GM12878 (cell line): Measurements from ENCODE around the gene MPZL1. TPM values are rescaled to one million over a fixed set of nuclear protein-coding genes. Genes with fewer than 3 reads are reported as not detected.

ENCODE experiments used
- EED ChIP-seq: sonication (generic); IDR thresholded peaks from 2 replicates; pipeline ENCODE4 v1.6.1; 2016; ENCODE audit warnings: antibody characterized with exemption, low read depth
- HDAC2 ChIP-seq: fragments of 200-600 bp; sonication (generic); IDR thresholded peaks from 2 replicates; pipeline ENCODE4 v1.6.1; 2017
- MTA2 ChIP-seq: fragments of 450-650 bp; IDR thresholded peaks from 2 replicates; pipeline ENCODE4 v1.6.1; 2016; ENCODE audit warnings: low read depth, mild to moderate bottlenecking, moderate library complexity
- NBN ChIP-seq: fragments of 450-650 bp; IDR thresholded peaks from 2 replicates; pipeline ENCODE4 v1.6.1; 2016
- POLR2AphosphoS5 ChIP-seq: IDR thresholded peaks from 2 replicates; pipeline ENCODE4 v1.6.1; 2011; ENCODE audit warnings: mild to moderate bottlenecking, low read length, inconsistent platforms
- RELA ChIP-seq: fragments of 450-650 bp; IDR thresholded peaks from 2 replicates; pipeline ENCODE4 v1.8.0; 2014; ENCODE audit warnings: borderline replicate concordance; ENCODE audit not compliant: partially characterized antibody
- SPI1 ChIP-seq: IDR thresholded peaks from 2 replicates; pipeline ENCODE4 v1.6.1; 2011; ENCODE audit warnings: low read depth, mild to moderate bottlenecking, low read length, moderate library complexity, borderline replicate concordance; ENCODE audit not compliant: insufficient read depth
- SREBF1 ChIP-seq: IDR thresholded peaks from 2 replicates; pipeline ENCODE4 v1.6.1; 2012; ENCODE audit warnings: mild to moderate bottlenecking, low read length
- YY1 ChIP-seq: IDR thresholded peaks from 2 replicates; pipeline ENCODE4 v1.6.1; 2011; ENCODE audit warnings: low read depth, mild to moderate bottlenecking, low read length
- ZNF274 ChIP-seq: IDR thresholded peaks from one replicate; pipeline ENCODE4 v1.8.0; 2011; ENCODE audit not compliant: insufficient read length, insufficient read depth
- ZSCAN29 ChIP-seq: fragments of 450-650 bp; IDR thresholded peaks from 2 replicates; pipeline ENCODE4 v1.6.1; 2017; ENCODE audit warnings: mild to moderate bottlenecking, moderate library complexity
- polyA plus RNA-seq, 11 experiments: library from polyadenylated mRNA; depleted of rRNA in 4 of 11; unstranded in 6 of 11; stranded (reverse) in 5 of 11; fragments of >200 nt; fragmentation: Nextera tagmentation in 4 of 11; fragmentation: Illumina TruSeq in 1 of 11; extraction: Ambion mirVana in 4 of 11; extraction: Trizol in 1 of 11; gene quantifications; 1 replicate in 1 of 11; 2 replicates in 10 of 11; pipeline versions ENCODE4 v1.2.1 to v1.2.3, GENCODE V29; 2011 to 2016; ENCODE audit warnings: inconsistent platforms in 2 of 11, missing spikeins in 2 of 11, low read depth in 1 of 11
- total RNA-seq, 4 experiments: library from RNA; depleted of rRNA in 3 of 4; stranded (reverse); fragments of >200 nt in 3 of 4; fragmentation: Illumina TruSeq in 1 of 4; extraction: Trizol in 1 of 4; gene quantifications; 2 replicates each; pipeline versions ENCODE4 v1.2.1 to v1.2.3, GENCODE V29; 2013 to 2021
- TF ChIP-seq, protein P1 (sequence below): fragments of 450-650 bp; IDR thresholded peaks from 2 replicates; pipeline ENCODE4 v1.6.1; 2017; ENCODE audit warnings: antibody characterized with exemption, mild to moderate bottlenecking, moderate library complexity
- TF ChIP-seq, protein P2 (sequence below): IDR thresholded peaks from 2 replicates; pipeline ENCODE4 v1.6.1; 2012; ENCODE audit warnings: low read depth, low read length, improper control_type of control experiment
- TF ChIP-seq, protein P3 (sequence below): fragments of 450-650 bp; IDR thresholded peaks from 2 replicates; pipeline ENCODE4 v1.6.1; 2016; ENCODE audit warnings: mild to moderate bottlenecking
- TF ChIP-seq, protein P4 (sequence below): IDR thresholded peaks from 2 replicates; pipeline ENCODE4 v1.6.1; 2011; ENCODE audit warnings: borderline replicate concordance, low read depth, mild to moderate bottlenecking, moderate library complexity, low read length; ENCODE audit not compliant: insufficient read depth, poor library complexity, severe bottlenecking
- TF ChIP-seq, protein P5 (sequence below): fragments of 150-350 bp; IDR thresholded peaks from 2 replicates; pipeline ENCODE4 v1.6.1; 2016; ENCODE audit warnings: low read depth, low read length
- TF ChIP-seq, protein P6 (sequence below): IDR thresholded peaks from 2 replicates; pipeline ENCODE4 v1.6.1; 2011; ENCODE audit warnings: borderline replicate concordance, low read depth, mild to moderate bottlenecking, moderate library complexity, mixed read lengths, low read length; ENCODE audit not compliant: insufficient read depth; ENCODE audit errors: extremely low read length
- TF ChIP-seq, protein P7 (sequence below): IDR thresholded peaks from 2 replicates; pipeline ENCODE4 v1.6.1; 2012; ENCODE audit warnings: low read length, inconsistent platforms

The MPZL1 gene
- total and polyA plus RNA-seq, 10 of the 15 experiments (the other 5 are each of a cell fraction or from before 2014, with no cell fraction given): 9.8 to 60.9 (median 45.9) TPM

DNA sequence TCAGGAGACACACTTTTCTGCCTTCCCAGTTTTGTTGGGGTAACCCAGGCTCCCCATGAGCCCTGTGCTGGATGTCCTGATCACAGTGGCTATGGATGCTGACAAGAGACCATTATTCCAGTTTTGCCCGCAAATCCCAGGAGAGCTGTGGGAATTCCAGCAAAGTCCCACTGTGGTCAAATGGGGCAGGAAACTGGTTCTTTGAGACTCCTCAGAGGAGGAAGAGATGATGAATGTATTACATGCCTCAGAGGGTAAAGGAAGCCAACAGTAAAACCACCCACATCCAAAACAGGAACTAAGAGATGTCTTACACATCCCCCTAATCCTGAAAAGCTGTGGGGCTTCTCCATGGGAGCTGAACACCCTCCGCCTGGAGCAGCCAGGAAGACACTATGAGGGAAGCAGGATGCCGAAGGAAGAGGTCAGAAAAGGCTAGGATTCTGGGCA, 12.8 kb upstream of the MPZL1 start (continued):
- TF ChIP-seq, protein P1, sequence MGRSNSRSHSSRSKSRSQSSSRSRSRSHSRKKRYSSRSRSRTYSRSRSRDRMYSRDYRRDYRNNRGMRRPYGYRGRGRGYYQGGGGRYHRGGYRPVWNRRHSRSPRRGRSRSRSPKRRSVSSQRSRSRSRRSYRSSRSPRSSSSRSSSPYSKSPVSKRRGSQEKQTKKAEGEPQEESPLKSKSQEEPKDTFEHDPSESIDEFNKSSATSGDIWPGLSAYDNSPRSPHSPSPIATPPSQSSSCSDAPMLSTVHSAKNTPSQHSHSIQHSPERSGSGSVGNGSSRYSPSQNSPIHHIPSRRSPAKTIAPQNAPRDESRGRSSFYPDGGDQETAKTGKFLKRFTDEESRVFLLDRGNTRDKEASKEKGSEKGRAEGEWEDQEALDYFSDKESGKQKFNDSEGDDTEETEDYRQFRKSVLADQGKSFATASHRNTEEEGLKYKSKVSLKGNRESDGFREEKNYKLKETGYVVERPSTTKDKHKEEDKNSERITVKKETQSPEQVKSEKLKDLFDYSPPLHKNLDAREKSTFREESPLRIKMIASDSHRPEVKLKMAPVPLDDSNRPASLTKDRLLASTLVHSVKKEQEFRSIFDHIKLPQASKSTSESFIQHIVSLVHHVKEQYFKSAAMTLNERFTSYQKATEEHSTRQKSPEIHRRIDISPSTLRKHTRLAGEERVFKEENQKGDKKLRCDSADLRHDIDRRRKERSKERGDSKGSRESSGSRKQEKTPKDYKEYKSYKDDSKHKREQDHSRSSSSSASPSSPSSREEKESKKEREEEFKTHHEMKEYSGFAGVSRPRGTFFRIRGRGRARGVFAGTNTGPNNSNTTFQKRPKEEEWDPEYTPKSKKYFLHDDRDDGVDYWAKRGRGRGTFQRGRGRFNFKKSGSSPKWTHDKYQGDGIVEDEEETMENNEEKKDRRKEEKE: no peak
- TF ChIP-seq EED: peak; percentile 92
- TF ChIP-seq, protein P2, sequence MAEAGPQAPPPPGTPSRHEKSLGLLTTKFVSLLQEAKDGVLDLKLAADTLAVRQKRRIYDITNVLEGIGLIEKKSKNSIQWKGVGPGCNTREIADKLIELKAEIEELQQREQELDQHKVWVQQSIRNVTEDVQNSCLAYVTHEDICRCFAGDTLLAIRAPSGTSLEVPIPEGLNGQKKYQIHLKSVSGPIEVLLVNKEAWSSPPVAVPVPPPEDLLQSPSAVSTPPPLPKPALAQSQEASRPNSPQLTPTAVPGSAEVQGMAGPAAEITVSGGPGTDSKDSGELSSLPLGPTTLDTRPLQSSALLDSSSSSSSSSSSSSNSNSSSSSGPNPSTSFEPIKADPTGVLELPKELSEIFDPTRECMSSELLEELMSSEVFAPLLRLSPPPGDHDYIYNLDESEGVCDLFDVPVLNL: no peak
- peak; percentile 25; the same call in 1 of the 2 replicates for TF ChIP-seq SPI1
- TF ChIP-seq, protein P3, sequence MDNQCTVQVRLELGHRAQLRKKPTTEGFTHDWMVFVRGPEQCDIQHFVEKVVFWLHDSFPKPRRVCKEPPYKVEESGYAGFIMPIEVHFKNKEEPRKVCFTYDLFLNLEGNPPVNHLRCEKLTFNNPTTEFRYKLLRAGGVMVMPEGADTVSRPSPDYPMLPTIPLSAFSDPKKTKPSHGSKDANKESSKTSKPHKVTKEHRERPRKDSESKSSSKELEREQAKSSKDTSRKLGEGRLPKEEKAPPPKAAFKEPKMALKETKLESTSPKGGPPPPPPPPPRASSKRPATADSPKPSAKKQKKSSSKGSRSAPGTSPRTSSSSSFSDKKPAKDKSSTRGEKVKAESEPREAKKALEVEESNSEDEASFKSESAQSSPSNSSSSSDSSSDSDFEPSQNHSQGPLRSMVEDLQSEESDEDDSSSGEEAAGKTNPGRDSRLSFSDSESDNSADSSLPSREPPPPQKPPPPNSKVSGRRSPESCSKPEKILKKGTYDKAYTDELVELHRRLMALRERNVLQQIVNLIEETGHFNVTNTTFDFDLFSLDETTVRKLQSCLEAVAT: no peak
- no peak for TF ChIP-seq NBN
- TF ChIP-seq SREBF1: no peak
- TF ChIP-seq, protein P4, sequence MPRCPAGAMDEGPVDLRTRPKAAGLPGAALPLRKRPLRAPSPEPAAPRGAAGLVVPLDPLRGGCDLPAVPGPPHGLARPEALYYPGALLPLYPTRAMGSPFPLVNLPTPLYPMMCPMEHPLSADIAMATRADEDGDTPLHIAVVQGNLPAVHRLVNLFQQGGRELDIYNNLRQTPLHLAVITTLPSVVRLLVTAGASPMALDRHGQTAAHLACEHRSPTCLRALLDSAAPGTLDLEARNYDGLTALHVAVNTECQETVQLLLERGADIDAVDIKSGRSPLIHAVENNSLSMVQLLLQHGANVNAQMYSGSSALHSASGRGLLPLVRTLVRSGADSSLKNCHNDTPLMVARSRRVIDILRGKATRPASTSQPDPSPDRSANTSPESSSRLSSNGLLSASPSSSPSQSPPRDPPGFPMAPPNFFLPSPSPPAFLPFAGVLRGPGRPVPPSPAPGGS: no peak
- TF ChIP-seq ZNF274: no peak
- TF ChIP-seq RELA: no peak
- no peak for TF ChIP-seq YY1
- TF ChIP-seq HDAC2: no peak
- TF ChIP-seq, protein P5, sequence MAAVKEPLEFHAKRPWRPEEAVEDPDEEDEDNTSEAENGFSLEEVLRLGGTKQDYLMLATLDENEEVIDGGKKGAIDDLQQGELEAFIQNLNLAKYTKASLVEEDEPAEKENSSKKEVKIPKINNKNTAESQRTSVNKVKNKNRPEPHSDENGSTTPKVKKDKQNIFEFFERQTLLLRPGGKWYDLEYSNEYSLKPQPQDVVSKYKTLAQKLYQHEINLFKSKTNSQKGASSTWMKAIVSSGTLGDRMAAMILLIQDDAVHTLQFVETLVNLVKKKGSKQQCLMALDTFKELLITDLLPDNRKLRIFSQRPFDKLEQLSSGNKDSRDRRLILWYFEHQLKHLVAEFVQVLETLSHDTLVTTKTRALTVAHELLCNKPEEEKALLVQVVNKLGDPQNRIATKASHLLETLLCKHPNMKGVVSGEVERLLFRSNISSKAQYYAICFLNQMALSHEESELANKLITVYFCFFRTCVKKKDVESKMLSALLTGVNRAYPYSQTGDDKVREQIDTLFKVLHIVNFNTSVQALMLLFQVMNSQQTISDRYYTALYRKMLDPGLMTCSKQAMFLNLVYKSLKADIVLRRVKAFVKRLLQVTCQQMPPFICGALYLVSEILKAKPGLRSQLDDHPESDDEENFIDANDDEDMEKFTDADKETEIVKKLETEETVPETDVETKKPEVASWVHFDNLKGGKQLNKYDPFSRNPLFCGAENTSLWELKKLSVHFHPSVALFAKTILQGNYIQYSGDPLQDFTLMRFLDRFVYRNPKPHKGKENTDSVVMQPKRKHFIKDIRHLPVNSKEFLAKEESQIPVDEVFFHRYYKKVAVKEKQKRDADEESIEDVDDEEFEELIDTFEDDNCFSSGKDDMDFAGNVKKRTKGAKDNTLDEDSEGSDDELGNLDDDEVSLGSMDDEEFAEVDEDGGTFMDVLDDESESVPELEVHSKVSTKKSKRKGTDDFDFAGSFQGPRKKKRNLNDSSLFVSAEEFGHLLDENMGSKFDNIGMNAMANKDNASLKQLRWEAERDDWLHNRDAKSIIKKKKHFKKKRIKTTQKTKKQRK: no peak
- TF ChIP-seq, protein P6, sequence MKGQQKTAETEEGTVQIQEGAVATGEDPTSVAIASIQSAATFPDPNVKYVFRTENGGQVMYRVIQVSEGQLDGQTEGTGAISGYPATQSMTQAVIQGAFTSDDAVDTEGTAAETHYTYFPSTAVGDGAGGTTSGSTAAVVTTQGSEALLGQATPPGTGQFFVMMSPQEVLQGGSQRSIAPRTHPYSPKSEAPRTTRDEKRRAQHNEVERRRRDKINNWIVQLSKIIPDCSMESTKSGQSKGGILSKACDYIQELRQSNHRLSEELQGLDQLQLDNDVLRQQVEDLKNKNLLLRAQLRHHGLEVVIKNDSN: no peak
- no peak for TF ChIP-seq POLR2AphosphoS5
- peak; percentile 57; the same call in 1 of the 2 replicates for TF ChIP-seq MTA2
- TF ChIP-seq, protein P7, sequence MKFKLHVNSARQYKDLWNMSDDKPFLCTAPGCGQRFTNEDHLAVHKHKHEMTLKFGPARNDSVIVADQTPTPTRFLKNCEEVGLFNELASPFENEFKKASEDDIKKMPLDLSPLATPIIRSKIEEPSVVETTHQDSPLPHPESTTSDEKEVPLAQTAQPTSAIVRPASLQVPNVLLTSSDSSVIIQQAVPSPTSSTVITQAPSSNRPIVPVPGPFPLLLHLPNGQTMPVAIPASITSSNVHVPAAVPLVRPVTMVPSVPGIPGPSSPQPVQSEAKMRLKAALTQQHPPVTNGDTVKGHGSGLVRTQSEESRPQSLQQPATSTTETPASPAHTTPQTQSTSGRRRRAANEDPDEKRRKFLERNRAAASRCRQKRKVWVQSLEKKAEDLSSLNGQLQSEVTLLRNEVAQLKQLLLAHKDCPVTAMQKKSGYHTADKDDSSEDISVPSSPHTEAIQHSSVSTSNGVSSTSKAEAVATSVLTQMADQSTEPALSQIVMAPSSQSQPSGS: no peak
- TF ChIP-seq ZSCAN29: no peak
